ENCODE data around the gene DCUN1D3. TPM values are rescaled to one million over a fixed set of nuclear protein-coding genes. Genes with fewer than 3 reads are reported as not detected.

The DCUN1D3 gene
- total RNA-seq, 2 experiments from 2014 or later = 3.1 to 4.5 TPM

Small RNAs within 50 kb of the gene (small RNA-seq; reads per million reads assigned to genes)
- gene RF00618 = not detected

Other genes starting within 250 kb of the DCUN1D3 start
- not detected in 2 replicates for gene ACSM1, start 202.7 kb downstream of the DCUN1D3 start, total RNA-seq (2014; rRNA removed; shearing (Covaris generic))
- not detected in 2 replicates for gene ACSM1, start 202.7 kb downstream of the DCUN1D3 start, total RNA-seq (2022)
- gene THUMPD1, start 158.5 kb downstream of the DCUN1D3 start, total RNA-seq (2014; rRNA removed; shearing (Covaris generic)) = 45.4 and 48.2 TPM in 2 replicates
- 47.4 and 48.3 TPM in 2 replicates for gene THUMPD1, start 158.5 kb downstream of the DCUN1D3 start, total RNA-seq (2022)
- 2.4 and 4.5 TPM in 2 replicates for gene ACSM3, start 136.3 kb downstream of the DCUN1D3 start, total RNA-seq (2014; rRNA removed; shearing (Covaris generic))
- gene ACSM3, start 136.3 kb downstream of the DCUN1D3 start, total RNA-seq (2022) = 2.8 and 4.0 TPM in 2 replicates
- 34.3 and 48.0 TPM in 2 replicates for gene ERI2, start 93.9 kb downstream of the DCUN1D3 start, total RNA-seq (2014; rRNA removed; shearing (Covaris generic))
- 39.7 and 41.8 TPM in 2 replicates for gene ERI2, start 93.9 kb downstream of the DCUN1D3 start, total RNA-seq (2022)
- gene REXO5, start 93.8 kb downstream of the DCUN1D3 start, total RNA-seq (2014; rRNA removed; shearing (Covaris generic)) = 26.5 and 29.7 TPM in 2 replicates
- 38.9 and 50.7 TPM in 2 replicates for gene REXO5, start 93.8 kb downstream of the DCUN1D3 start, total RNA-seq (2022)
- gene LYRM1, start 413 bp upstream of the DCUN1D3 start, total RNA-seq (2014; rRNA removed; shearing (Covaris generic)) = 24.0 and 24.3 TPM in 2 replicates
- gene LYRM1, start 413 bp upstream of the DCUN1D3 start, total RNA-seq (2022) = 23.3 and 24.0 TPM in 2 replicates